Raji (cell line): ENCODE data around the gene MYO18B.

Source experiments
- POLR2A ChIP-seq: IDR thresholded peaks from 2 replicates; pipeline ENCODE4 v1.6.1; 2011; ENCODE audit warnings: low read depth, low read length, control low read depth; ENCODE audit not compliant: insufficient read depth

Gene MYO18B

GRCh38 chr22:25736378-25737011 is 5.5 kb upstream of the MYO18B start:
- no peak for TF ChIP-seq POLR2A

GRCh38 chr22:25739659-25740344 is 2.2 kb upstream of the MYO18B start:
- no peak for TF ChIP-seq POLR2A

GRCh38 chr22:25742918-25743708 is 1.1 kb downstream of the MYO18B start:
- TF ChIP-seq POLR2A, result no peak

DNA sequence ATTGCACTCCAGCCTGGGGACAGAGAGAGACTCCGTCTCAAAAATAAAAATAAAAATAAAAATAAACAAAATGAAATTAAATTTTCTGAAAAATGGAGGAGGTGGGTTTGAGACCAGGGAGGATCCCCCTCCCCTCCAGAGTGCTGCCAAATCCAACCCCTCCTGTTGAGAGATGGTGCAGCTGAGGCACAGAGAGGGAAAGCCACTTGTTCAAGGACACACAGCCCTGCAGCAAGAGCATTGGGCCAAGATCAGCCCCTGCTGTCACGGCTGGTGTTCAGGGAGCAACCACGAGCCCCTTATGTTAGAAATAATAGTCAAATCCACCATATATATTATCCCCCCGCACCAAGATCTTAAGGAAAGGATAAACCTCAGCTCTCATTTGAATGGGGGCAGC is 2.7 kb downstream of the MYO18B start:
- TF ChIP-seq POLR2A, result no peak

GRCh38 chr22:25745341-25746011 is 3.5 kb downstream of the MYO18B start:
- no peak for TF ChIP-seq POLR2A

DNA sequence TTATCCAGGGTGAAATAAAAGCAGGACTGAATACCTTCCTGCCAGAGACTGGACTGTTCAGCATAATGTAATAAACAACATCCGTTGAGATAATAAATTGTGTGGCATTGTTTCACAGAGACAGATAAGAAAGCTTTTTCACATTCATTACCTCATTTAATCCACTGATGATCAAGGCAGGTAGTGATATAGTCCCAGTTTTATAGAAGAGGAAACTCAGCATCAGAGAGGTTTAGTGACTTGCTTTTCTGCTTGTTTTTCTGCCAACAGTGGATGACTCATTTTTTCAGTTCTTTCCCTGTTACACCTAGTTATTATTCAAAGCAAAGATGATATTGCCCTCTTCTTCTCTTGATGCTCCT is 4.0 kb downstream of the MYO18B start:
- TF ChIP-seq POLR2A, result no peak

DNA sequence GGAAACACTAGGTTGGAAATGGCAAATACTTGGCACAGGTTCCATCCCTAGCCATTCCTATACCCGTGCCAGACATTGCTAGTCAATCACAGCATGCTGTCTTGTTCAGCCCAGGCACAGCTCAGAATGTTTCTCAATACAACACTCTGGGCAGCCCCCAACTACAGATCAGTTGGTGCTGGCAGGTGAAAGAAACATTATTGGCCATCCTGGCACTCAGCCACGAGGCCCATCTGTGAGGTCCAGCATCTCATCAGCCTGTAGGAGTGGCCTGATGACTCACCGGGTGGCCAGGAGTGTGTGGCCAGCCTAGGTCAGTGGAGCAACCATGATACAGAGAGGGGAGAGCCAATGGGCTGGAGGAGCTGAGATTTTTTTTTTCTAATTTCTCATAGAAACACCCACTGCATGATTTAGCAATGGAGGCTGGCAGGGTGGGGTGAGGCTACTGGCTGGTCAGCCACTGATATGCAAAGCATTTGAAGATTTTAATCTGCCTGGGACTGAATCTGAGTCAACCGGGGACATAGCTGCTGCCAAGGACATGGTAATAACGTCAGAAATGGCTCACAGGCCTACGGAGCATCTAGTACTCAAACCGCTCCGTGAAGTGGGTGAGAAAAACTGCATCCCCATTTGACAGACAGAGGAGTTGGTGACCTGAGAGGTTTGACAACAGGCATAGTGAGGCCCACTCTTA is 5.4 kb downstream of the MYO18B start:
- no peak for TF ChIP-seq POLR2A

DNA sequence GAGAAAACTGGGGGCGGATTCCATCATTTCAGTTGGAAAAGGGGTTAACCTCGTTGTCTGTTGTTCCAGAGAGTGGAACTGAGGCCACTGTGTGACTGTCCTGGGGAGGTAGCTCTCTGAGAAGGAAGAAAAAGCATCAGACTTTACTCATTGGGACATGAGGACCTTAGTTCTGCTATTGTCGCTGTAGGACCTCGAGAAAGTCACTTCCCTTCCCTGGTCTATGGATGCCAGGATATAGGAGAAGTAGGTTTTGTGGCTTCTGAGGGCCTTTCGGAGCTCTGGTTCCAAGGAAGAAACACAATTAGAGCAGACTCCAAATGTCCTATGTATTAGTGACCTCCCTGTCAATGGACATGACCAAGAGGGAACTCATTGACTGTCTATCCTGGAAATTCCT is 6.2 kb downstream of the MYO18B start:
- no peak for TF ChIP-seq POLR2A

DNA sequence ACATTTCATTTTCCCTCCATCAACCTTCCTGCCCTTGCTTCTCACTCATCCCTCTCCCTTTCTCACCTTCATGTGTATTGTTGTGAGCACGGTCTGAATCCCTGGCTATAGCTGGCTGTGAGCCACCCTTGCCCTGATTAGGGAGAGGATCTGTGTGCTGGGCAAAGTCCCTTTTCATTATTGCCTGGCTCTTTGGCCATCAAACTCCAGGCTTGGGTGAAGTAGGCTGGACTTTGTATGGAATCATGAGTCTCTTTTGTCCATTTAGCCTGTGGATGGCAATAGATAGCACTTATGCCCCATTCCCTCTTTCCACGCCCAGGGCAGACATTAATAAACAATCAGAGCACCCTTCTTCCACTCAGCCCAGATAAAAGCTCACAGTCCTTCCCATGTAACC is 6.7 kb downstream of the MYO18B start:
- no peak for TF ChIP-seq POLR2A

GRCh38 chr22:25749420-25750169 is 7.6 kb downstream of the MYO18B start:
- TF ChIP-seq POLR2A, result no peak

GRCh38 chr22:25750569-25751173 is 8.7 kb downstream of the MYO18B start:
- no peak for TF ChIP-seq POLR2A

GRCh38 chr22:25751174-25751581 is 9.2 kb downstream of the MYO18B start:
- TF ChIP-seq POLR2A, result no peak

DNA sequence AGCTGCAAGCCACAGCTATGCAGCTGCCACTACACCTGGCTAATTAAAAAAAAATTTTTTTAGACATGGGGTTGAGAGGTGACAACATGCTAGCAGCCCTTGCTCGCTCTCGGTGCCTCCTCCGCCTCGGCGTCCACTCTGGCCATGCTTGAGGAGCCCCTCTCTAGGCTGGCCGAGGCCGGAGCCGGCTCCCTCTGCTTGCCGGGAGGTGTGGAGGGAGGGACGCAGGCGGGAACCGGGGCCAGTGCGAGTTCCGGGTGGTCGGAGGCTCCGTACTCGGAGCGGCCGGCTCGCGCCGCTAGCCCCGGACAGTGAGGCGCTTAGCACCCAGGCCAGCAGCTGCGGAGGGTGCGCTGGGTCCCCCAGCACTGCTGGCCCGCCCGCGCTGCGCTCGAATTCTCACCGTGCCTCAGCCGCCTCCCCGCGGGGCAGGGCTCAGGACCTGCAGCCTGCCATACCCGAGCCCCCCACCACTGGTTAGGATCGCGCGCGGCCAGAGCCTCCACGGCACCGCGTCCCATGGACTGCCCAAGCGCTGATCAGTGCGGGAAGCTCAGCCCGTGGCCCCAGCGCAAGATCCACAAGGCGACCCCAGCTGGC is 10.7 kb downstream of the MYO18B start:
- TF ChIP-seq POLR2A, result no peak
